Activated CD4-positive, alpha-beta T cell treated with anti-CD3 and anti-CD28 coated beads, Interleukin-2, amount 10 ng/mL, durations not matched to agents 24 days and 14 days (primary cell): Measurements from ENCODE around the gene SUMO1. TPM values are rescaled to one million over a fixed set of nuclear protein-coding genes. Genes with fewer than 3 reads are reported as not detected.
"Not testable (repeated sequence)": the region's sequence is repeated elsewhere in the genome, so short reads cannot be mapped to it uniquely, and the experiment has no call there.

Source experiments
- DNase-seq: peaks from one replicate; pipeline ENCODE4 v3.0.0; 2022
- H3K27ac Mint-ChIP-seq: one replicate; pipeline ENCODE4 v1.8.0; 2022; ENCODE audit warnings: mild to moderate bottlenecking, mixed read lengths
- H3K27me3 Mint-ChIP-seq: one replicate; pipeline ENCODE4 v1.8.0; 2022; ENCODE audit warnings: mixed read lengths
- H3K36me3 Mint-ChIP-seq: one replicate; pipeline ENCODE4 v1.8.0; 2022; ENCODE audit warnings: low read depth, mild to moderate bottlenecking, mixed read lengths
- H3K4me1 Mint-ChIP-seq: one replicate; pipeline ENCODE4 v1.8.0; 2021; ENCODE audit warnings: mixed read lengths
- H3K4me3 Mint-ChIP-seq: one replicate; pipeline ENCODE4 v1.8.0; 2022; ENCODE audit warnings: mild to moderate bottlenecking, moderate library complexity, mixed read lengths
- H3K9me3 Mint-ChIP-seq: one replicate; pipeline ENCODE4 v1.8.0; 2021; ENCODE audit warnings: mixed read lengths
- intact Hi-C: fragments of 100-400 bp; cut with micrococcal nuclease; formaldehyde crosslinking; loops from one replicate; pipeline ENCODE4 v1.15.1; 2023
- total RNA-seq: library from RNA; stranded (reverse); gene quantifications from 2 replicates; pipeline ENCODE4 v1.2.3, GENCODE V29; 2022

The SUMO1 gene
- total RNA-seq = 121 and 127 TPM in 2 replicates

DNA sequence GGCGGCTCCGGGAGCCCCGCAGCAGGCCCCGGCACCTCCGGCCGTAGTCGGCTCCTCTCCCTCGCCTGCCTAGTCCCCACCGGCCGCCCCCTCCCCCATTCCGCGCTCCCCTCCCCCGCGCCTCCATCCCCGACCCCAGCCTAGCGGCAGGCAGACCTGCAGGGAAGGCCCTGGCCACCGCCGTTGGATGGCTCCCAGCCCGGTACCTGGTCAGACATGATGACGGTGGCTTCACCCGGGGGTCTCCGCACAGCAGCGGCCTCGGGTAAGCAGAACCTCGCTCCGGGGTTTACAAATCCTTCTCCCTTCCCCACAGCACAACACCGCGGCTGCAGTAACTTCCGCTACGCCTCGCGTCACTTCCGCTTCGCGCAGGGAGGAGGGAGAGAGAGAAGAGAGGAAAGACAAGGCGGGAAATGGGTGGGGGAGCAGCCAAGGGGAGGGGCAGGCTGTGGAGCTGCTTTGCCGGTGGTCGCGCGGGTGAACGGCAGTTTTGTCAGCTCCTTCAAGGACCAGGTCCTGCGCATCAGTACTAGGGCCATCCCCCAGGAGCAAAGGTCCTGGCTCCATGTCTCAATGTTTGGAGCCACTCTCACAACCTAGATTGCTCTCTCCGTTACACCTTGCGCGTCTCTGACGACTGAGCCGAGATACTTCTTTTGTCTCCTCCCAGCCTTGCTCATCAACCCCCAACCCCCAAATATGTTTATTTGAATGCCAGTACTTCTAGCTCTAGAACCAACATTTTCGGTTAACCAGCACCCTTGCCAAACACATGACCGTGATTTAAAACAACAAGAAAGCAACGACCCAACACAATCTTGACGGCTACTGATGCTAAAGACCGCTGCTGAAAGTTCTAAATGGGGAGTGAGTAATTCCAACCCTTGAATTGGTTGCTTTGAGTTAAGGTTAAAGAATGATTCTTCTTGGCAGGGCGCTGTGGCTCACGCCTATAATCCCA is at the start of gene SUMO1:
SUMO1 (minus strand) TSS at position 364 of the 964 bp plus-strand sequence; CDS start at position 218, 146 bp downstream.
- Mint-ChIP-seq H3K27ac (peak within 1 kb of the TSS; percentile 92), H3K4me3 (peak within 1 kb of the TSS; percentile 94), H3K27me3 (no peaks in the 10 kb centered on the region), H3K9me3 (no peaks in the 10 kb centered on the region), H3K36me3 (no peaks in the 10 kb centered on the region), H3K4me1 (peaks cover 16% of the 10 kb centered on the region)
- DNase-seq = peak; percentile 98
- intact Hi-C loops = loop anchor here (1.0 to 5.0 kb wide), 3 partner anchors 27 to 787 kb away; partner anchors contain the start of genes NOP58, STRADB and TRAK2

DNA sequence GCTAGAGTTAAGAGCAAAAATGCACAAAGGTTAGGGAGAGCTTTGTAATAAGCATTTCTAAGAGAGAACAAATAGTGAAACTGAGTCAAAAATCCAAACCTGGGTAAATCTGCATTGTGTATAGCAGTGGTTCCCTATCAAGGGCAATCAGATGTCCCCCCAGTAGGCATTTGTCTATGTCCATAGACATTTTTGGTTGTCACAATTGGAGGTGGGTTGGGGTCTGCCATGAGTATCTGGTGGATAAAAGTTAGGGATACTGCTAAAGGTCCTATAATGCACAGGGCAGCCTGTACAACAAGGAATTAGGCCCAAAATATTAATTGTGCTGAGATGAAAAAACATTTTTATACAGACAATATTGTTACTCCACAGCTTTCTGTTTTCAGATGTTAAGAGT is 48.2 kb upstream of the SUMO1 start:
- intact Hi-C loops = no loop called here
- peak; percentile 47 for DNase-seq
- no peak overlapping the region for H3K4me3 Mint-ChIP-seq
- no peaks in the 10 kb centered on the region for H3K9me3 Mint-ChIP-seq
- peaks cover 8% of the 10 kb centered on the region for H3K4me1 Mint-ChIP-seq
- H3K27ac Mint-ChIP-seq = no peak overlapping the region
- H3K36me3 Mint-ChIP-seq = peaks cover 75% of the 10 kb centered on the region
- no peaks in the 10 kb centered on the region for H3K27me3 Mint-ChIP-seq

DNA sequence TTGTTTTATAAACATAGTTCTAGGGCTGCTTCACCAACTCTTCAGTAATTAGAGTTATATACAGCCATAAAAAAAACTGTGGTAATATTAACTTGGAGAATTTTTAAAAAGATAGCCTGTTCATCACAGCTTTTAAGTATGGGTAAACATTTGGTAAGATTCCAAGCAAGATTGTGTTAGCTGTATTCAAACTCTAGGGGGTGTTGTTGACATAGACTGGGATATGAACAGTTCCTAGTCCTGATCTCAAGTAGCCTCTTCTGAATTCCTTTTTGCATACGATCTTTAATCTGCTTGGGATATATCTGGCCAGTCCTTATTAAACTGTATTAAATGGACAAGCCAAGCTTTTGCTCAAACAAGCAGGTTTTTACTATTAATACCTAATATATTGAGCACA is 40.5 kb upstream of the SUMO1 start:
- peak overlapping the region; percentile 62 for H3K27ac Mint-ChIP-seq
- H3K4me3 Mint-ChIP-seq = peak overlapping the region; percentile 21
- DNase-seq = no peak
- intact Hi-C loops = loop anchor here (1.0 to 5.0 kb wide), 5 partner anchors 9 to 358 kb away; partner anchors contain the start of gene SUMO1
- H3K4me1 Mint-ChIP-seq = peaks cover 35% of the 10 kb centered on the region
- no peaks in the 10 kb centered on the region for H3K27me3 Mint-ChIP-seq
- H3K9me3 Mint-ChIP-seq = no peaks in the 10 kb centered on the region
- H3K36me3 Mint-ChIP-seq = peaks cover 57% of the 10 kb centered on the region

DNA sequence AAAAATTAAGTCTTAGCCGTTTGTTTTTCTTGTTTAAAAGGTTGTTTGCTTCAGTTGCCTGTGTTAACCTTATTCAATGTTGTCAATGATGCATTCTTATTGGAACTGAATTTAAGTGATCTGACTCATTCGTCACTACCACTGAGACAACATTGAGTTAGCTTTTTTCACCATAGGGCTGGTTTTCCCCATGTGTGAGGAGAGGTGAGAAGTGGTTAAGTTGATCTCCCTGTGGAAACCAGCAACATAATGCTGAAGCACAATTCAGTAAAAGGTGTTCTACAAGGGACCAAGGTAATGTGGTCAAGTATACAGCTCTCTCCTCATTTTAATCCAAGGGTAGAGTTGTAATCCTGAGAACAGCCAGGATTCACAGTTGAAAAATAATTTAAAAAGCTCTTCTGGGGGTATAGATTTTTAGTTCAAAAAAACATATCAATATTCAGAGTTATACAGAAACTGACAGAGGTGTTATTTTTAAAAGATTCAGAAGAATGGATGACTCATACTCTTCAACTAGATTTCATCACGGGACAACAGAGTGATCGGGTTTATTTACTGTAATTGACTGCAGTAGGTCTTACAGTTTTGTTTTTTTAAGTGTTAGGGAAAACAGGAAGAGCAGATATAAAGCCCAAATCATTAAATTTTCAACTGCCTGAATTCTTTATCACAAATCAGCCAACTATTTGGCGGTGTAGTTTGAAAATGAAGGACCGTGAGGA is 39.8 kb upstream of the SUMO1 start:
- Mint-ChIP-seq H3K27ac (peak overlapping the region; percentile 91), H3K9me3 (no peaks in the 10 kb centered on the region), H3K36me3 (peaks cover 55% of the 10 kb centered on the region), H3K27me3 (no peaks in the 10 kb centered on the region), H3K4me3 (peak overlapping the region; percentile 42), H3K4me1 (peaks cover 35% of the 10 kb centered on the region)
- DNase-seq = peak; percentile 77
- intact Hi-C loops = loop anchor here (1.0 to 5.0 kb wide), 5 partner anchors 8 to 359 kb away; partner anchors contain the start of gene SUMO1

DNA sequence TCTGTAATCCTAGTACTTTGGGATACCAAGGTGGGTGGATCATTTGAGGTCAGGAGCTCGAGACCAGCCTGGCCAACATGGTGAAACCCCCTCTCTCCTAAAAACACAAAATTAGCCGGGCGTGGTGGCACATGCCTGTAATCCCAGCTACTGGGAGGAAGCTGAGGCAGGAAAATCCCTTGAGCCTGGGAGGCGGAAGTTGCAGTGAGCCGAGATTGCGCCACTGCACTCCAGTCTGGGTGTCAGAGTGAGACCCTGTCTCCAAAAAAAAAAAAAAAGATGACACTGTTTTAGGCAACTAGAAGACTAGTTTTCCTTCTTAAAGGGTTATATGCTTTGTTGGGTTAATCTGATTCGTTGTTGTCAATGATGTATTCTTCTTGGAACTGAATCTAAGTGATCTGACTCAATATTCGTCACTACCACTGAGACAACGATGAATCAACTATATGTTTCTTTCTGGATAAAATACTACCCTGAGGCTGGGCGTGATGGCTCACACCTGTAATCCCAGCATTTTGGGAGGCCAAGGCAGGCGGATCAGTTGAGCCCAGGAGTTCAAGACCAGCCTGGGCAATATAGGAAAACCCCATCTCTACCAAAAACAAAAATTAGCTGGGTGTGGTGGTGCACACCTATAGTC is 37.8 kb upstream of the SUMO1 start:
- H3K27me3 Mint-ChIP-seq, H3K9me3 Mint-ChIP-seq, DNase-seq: not testable (repeated sequence)
- Mint-ChIP-seq H3K36me3 (peaks cover 47% of the 10 kb centered on the region), H3K4me3 (peak overlapping the region; percentile 71), H3K27ac (peak overlapping the region; percentile 91), H3K4me1 (peaks cover 44% of the 10 kb centered on the region)
- intact Hi-C loops = loop anchor here (5.0 kb wide), 2 partner anchors 39 to 361 kb away; partner anchors contain the start of gene SUMO1

DNA sequence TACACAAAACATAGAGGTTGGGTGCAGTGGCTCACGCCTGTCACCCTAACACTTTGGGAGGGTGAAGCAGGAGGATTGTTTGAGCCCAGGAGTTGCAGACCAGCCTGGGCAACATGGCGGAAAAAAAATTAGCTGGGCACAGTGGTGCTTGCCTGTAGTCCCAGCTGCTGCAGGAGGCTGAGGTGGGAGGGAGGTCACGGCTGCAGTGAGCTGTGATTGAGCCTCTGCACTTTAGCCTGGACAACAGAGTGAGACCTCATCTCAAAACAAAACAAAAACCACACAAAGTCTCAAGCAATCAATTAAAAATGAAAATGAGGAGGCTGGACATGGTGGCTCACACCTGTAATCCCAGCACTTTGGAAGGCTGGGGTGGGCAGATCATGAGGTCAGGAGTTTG is 32.1 kb upstream of the SUMO1 start:
- H3K4me3 Mint-ChIP-seq = peak overlapping the region; percentile 69
- no peaks in the 10 kb centered on the region for H3K9me3 Mint-ChIP-seq
- peaks cover 31% of the 10 kb centered on the region for H3K36me3 Mint-ChIP-seq
- intact Hi-C loops = loop anchor here (1.0 kb wide), 1 partner anchor 8 kb away; no protein-coding TSS in a partner anchor
- no peaks in the 10 kb centered on the region for H3K27me3 Mint-ChIP-seq
- peaks cover 31% of the 10 kb centered on the region for H3K4me1 Mint-ChIP-seq
- H3K27ac Mint-ChIP-seq = peak overlapping the region; percentile 80
- DNase-seq = no peak

DNA sequence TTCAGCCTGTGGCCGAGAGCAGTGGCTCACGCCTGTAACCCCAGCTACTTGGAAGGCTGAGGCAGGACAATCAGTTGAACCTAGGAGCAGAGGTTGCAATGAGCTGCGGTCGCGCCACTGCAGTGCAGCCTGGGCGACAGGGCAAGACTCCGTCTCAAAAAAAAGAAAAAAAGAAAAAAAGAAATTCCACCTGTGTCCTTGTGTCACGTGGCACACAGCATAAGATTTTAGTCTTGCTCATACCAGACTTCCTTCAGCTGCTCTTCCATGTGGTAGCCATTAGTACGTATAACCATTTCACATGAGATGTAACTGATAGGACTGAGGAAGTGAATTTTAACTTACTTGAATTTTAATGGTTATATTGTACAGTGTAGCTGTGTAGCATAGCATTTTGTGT is 31.2 kb upstream of the SUMO1 start:
- H3K9me3 Mint-ChIP-seq = no peaks in the 10 kb centered on the region
- intact Hi-C loops = loop anchor here (5.0 to 10.0 kb wide), 5 partner anchors 487 to 1457 kb away; partner anchors contain the start of genes ALS2, BZW1 and CLK1
- no peaks in the 10 kb centered on the region for H3K27me3 Mint-ChIP-seq
- DNase-seq = peak; percentile 64
- H3K27ac Mint-ChIP-seq = peak overlapping the region; percentile 80
- peaks cover 28% of the 10 kb centered on the region for H3K36me3 Mint-ChIP-seq
- H3K4me3 Mint-ChIP-seq = peak overlapping the region; percentile 69
- H3K4me1 Mint-ChIP-seq = peaks cover 28% of the 10 kb centered on the region

DNA sequence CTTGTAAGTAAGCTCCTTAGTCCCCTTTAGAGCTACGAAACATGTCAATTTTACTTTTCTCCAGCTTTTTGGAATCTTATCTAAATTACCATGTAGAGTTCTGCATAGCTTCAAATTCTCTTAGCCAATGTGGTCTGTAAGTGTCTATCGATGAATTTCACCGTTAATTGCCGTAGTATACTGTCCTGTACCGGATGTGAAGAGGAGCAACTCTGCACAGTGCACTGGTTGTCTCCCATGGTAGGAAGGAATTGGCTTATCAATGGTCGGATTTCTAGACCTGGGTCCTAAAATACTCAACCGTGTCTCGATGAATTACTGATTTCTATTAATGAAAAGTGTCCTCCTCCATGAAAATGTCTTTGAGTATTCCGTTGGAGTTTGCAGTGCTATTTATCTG is 29.1 kb upstream of the SUMO1 start:
- no peak overlapping the region for H3K4me3 Mint-ChIP-seq
- peaks cover 24% of the 10 kb centered on the region for H3K36me3 Mint-ChIP-seq
- peak; percentile 70 for DNase-seq
- no peaks in the 10 kb centered on the region for H3K27me3 Mint-ChIP-seq
- peaks cover 29% of the 10 kb centered on the region for H3K4me1 Mint-ChIP-seq
- intact Hi-C loops = loop anchor here (2.0 to 10.0 kb wide), 7 partner anchors 109 to 1455 kb away; partner anchors contain the start of genes ALS2, BMPR2, BZW1 and CLK1
- no peak overlapping the region for H3K27ac Mint-ChIP-seq
- H3K9me3 Mint-ChIP-seq = no peaks in the 10 kb centered on the region

DNA sequence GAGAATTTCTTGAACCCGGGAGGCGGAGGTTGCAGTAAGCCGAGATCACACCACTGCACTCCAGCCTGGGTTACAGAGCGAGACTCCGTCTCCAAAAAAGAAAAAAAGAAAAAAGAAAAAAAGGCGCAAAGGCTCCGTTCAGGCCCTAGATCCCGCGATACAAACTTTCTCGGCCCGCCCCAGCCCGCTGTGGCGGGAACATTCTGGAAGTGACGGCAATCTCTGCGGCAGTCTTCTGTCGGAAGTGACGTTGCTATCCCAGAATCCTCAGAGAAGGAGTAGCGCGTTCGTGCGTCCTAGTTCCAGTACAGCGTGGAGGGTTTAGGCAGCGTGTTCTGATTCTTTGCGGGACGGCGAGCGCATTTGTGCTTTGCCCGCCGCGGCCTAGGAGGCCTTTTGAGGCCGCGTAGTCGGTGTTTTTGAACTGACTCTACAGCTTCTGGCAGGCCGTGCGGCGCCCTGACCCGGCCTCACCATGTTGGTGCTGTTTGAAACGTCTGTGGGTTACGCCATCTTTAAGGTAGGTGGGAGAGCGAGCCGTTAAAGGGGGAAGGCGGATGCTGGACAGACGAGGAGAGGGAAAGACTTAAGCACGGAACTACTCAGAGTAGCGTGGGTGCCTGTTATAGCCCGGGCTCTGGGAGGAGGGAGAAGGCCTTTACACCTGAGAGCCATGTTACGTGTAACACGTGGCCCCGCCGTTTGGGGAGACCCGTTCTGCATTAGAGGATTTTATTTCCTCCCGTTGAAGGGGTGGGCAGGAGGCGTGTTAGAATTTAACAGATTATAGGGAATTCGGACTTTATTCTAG is 27.3 kb upstream of the SUMO1 start, which contains the start of gene NOP58:
NOP58 (plus strand) TSS at position 297 of the 811 bp plus-strand sequence; CDS start at position 476, 179 bp downstream.
- peaks cover 19% of the 10 kb centered on the region for H3K4me1 Mint-ChIP-seq
- peak; percentile 98 for DNase-seq
- peak within 1 kb of the TSS; percentile 80 for H3K27ac Mint-ChIP-seq
- H3K9me3 Mint-ChIP-seq = no peaks in the 10 kb centered on the region
- peak within 1 kb of the TSS; percentile 65 for H3K4me3 Mint-ChIP-seq
- no peaks in the 10 kb centered on the region for H3K27me3 Mint-ChIP-seq
- intact Hi-C loops = loop anchor here (1.0 to 10.0 kb wide), 10 partner anchors 13 to 1453 kb away; partner anchors contain the start of genes ALS2, BMPR2, BZW1 and CLK1
- H3K36me3 Mint-ChIP-seq = peaks cover 18% of the 10 kb centered on the region

DNA sequence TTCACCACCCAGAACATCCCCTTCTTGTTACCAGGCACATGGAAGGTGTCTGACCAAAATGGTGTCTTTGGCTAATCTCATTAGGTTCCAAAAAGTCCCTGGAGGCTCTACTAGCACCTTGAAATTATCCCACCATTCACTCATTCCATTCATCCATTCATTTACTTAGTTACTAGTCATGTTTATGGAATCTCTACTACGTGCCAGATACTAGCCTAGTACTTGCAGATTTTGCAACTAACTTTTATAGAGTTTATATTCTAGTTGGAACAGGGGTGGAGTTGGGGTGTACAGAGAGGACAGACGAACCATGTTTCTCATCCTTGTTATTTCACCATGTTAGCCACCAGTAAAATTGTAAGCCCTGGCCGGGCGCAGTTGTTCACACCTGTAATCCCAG is 23.1 kb upstream of the SUMO1 start:
- Mint-ChIP-seq H3K9me3 (no peaks in the 10 kb centered on the region), H3K36me3 (no peaks in the 10 kb centered on the region), H3K4me1 (peaks cover 10% of the 10 kb centered on the region), H3K4me3 (no peak overlapping the region), H3K27me3 (no peaks in the 10 kb centered on the region), H3K27ac (no peak overlapping the region)
- DNase-seq = no peak
- intact Hi-C loops = loop anchor here (10.0 kb wide), 2 partner anchors 1027 to 1397 kb away; partner anchors contain the start of gene CLK1

DNA sequence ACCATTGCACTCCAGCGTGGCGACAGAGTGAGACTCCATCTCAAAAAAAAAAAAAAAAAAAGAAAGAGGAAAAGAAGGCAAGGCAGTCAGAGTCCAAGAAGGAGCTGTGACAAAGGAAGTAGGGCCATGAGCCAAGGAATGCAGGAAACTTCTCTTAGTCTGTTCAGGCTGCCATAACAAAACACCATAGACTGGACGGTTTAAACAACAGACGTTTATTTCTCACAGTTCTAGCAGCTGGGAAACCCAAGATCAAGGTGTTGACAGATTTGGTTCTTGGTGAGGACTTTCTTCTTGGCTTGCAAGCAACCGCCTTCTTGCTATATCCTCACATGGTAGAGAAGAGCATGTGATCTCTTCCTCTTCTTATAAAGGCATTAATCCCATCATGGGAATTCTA is 13.1 kb upstream of the SUMO1 start:
- no peak overlapping the region for H3K4me3 Mint-ChIP-seq
- DNase-seq = no peak
- H3K4me1 Mint-ChIP-seq = peaks cover 7% of the 10 kb centered on the region
- no peak overlapping the region for H3K27ac Mint-ChIP-seq
- H3K9me3 Mint-ChIP-seq = no peaks in the 10 kb centered on the region
- H3K27me3 Mint-ChIP-seq = peaks cover 4% of the 10 kb centered on the region
- no peaks in the 10 kb centered on the region for H3K36me3 Mint-ChIP-seq
- intact Hi-C loops = no loop called here

DNA sequence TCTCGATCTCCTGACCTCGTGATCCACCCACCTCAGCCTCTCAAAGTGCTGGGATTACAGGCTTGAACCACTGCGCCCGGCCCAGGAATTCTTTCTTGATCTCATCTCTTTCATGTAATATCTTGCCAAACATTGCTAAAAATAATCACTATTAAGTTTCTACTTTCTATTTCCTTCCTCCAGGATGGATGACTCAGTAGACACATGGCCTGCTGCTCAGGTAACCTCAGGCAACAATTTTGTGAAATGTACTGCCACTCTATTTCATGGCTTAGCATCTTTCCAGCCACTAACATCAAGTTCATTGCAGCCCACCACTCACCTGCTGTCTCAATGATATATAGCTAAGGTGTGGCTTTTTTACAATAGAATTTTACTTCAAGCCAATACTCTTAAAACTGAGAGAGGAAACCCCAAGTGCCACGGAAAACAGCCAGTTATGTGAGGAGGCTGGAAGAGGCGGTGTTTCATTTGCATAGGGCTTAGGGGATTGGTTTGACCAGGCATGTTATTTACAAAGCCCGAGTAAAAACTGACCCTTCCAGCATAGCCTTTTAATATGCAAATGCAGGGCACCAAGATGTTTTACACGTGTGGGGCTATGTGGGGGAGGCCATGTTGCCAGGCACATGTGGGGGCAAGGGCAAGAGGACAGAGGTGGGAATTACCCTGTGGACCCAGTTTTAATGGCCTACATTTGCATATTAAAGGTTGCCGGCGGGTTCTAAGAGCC is 11.3 kb upstream of the SUMO1 start:
- no peak for DNase-seq
- intact Hi-C loops = no loop called here
- Mint-ChIP-seq H3K9me3 (no peaks in the 10 kb centered on the region), H3K27ac (no peak overlapping the region), H3K36me3 (no peaks in the 10 kb centered on the region), H3K27me3 (peaks cover 2% of the 10 kb centered on the region), H3K4me1 (peaks cover 7% of the 10 kb centered on the region), H3K4me3 (no peak overlapping the region)
